Spleen (tissue), 11 donors: ENCODE data around the gene BAG1. TPM values are rescaled to one million over a fixed set of nuclear protein-coding genes. Genes with fewer than 3 reads are reported as not detected.

Source experiments
- DNase-seq: peaks from one replicate; pipeline ENCODE4 v3.0.0-alpha.2; 2020
- H3K27ac ChIP-seq, 8 donors: fragments of 200-600 bp; sonication (generic) in 7 of 8; 1 replicate in 4 of 8; 2 replicates in 4 of 8; pipeline versions ENCODE4 v1.5.0 to v1.8.0; 2016 to 2021; ENCODE audit warnings: inconsistent platforms in 4 of 8, mild to moderate bottlenecking in 4 of 8, moderate library complexity in 1 of 8
- H3K27me3 ChIP-seq, 7 donors: fragments of 200-600 bp; sonication (generic) in 6 of 7; replicated peaks in 1 of 7; 1 replicate in 4 of 7; 2 replicates in 3 of 7; pipeline versions ENCODE4 v1.5.0 to v1.8.0; 2016 to 2021; ENCODE audit warnings: inconsistent platforms in 3 of 7, mild to moderate bottlenecking in 1 of 7
- H3K36me3 ChIP-seq, 6 donors: fragments of 200-600 bp; sonication (generic) in 5 of 6; 1 replicate in 4 of 6; 2 replicates in 2 of 6; pipeline versions ENCODE4 v1.5.0 to v1.8.0; 2016 to 2021; ENCODE audit warnings: inconsistent platforms in 2 of 6
- H3K4me1 ChIP-seq, 6 donors: fragments of 200-600 bp; sonication (generic) in 5 of 6; 1 replicate in 3 of 6; 2 replicates in 3 of 6; pipeline versions ENCODE4 v1.5.0 to v1.8.0; 2016 to 2021; ENCODE audit warnings: inconsistent platforms in 3 of 6
- H3K4me3 ChIP-seq, 8 donors: fragments of 200-600 bp; sonication (generic) in 7 of 8; 1 replicate in 4 of 8; 2 replicates in 4 of 8; pipeline versions ENCODE4 v1.5.0 to v1.8.0; 2016 to 2021; ENCODE audit warnings: inconsistent platforms in 4 of 8, mild to moderate bottlenecking in 4 of 8, moderate library complexity in 2 of 8
- H3K9me3 ChIP-seq, 8 donors: fragments of 200-600 bp; sonication (generic) in 7 of 8; 1 replicate in 4 of 8; 2 replicates in 4 of 8; pipeline versions ENCODE4 v1.5.0 to v1.8.0; 2016 to 2021; ENCODE audit warnings: inconsistent platforms in 4 of 8
- CTCF ChIP-seq, 11 experiments: fragments of 200-600 bp in 7 of 11; fragments of 450-650 bp in 4 of 11; sonication (generic) in 4 of 11; IDR thresholded peaks in 8 of 11; conservative IDR thresholded peaks in 3 of 11; 1 replicate in 7 of 11; 2 replicates in 4 of 11; pipeline versions ENCODE4 v1.4.0 to v1.8.0; 2016 to 2021; ENCODE audit warnings: antibody characterized with exemption in 11 of 11, inconsistent platforms in 4 of 11, mild to moderate bottlenecking in 1 of 11
- POLR2A ChIP-seq, 3 donors: fragments of 450-650 bp; IDR thresholded peaks; one replicate each; pipeline ENCODE4 v1.5.1; 2017; ENCODE audit warnings: antibody characterized with exemption in 3 of 3, mild to moderate bottlenecking in 1 of 3
- POLR2AphosphoS5 ChIP-seq, 3 donors: sonication (generic); formaldehyde crosslinking; IDR thresholded peaks; one replicate each; pipeline ENCODE4 v1.5.1; 2017; ENCODE audit warnings: antibody characterized with exemption in 3 of 3
- WGBS, 5 donors: extraction: QIAGEN DNeasy Blood & Tissue Kit in 3 of 5; methylation state at CpG; one replicate each; pipeline versions ENCODE4 v1.1.5 to v1.1.7; 2013 to 2018; 5-methylcytosine and 5-hydroxymethylcytosine counted together
- intact Hi-C: fragments of 100-400 bp; cut with DNase I; formaldehyde crosslinking; loops from one replicate; pipeline ENCODE4 v1.15.0; 2023; ENCODE audit warnings: low total_unique reads
- polyA plus RNA-seq, 3 donors: library from polyadenylated mRNA; stranded (reverse); fragments of 200-250 nt; gene quantifications; one replicate each; pipeline ENCODE4 v1.2.1, GENCODE V29; 2013
- total RNA-seq, 7 donors: library from RNA; depleted of rRNA in 3 of 7; stranded (reverse); fragments of >200 nt in 3 of 7; fragmentation: NEBNext Ultra II Directional in 4 of 7; extraction: Animal tissue kit (Norgen Biotek cat#: 25700) in 4 of 7; gene quantifications; one replicate each; pipeline versions ENCODE4 v1.1.0 to v1.2.1, GENCODE V29; 2016 to 2021
- donor health status: healthy with polysubstance abuse.
- donor health status: DM: no; HTN: no; CAD: no; lungs with moderate emphysema.
- donor health status: DM: no; HTN: no; CAD: no.
- donor health status: Bipolar disorder and iron deficiency.
- donor health status: healthy.
- donor health status: DM: no; HTN: no; CAD: no.
- donor health status: DM: yes; HTN: yes; CAD: no.

The BAG1 gene
- total and polyA plus RNA-seq, 10 donors: 49.9 to 102 (median 70.9) TPM

GRCh38 chr9:33293782-33294181 is 29.3 kb upstream of the BAG1 start:
- no peaks in the 10 kb centered on the region for H3K9me3 ChIP-seq
- H3K4me3 ChIP-seq: no peak overlapping the region
- peak overlapping the region in 1 of 8 donors; percentile 98 for H3K27ac ChIP-seq
- 87 to 94% (median 90%) methylated on average over 2 of the region's 2 CpGs for WGBS, 5 donors
- H3K4me1 ChIP-seq: peaks cover 46 to 92% (median 88%) of the 10 kb centered on the region in 6 donors
- DNase-seq: no peak
- no peaks in the 10 kb centered on the region for H3K27me3 ChIP-seq
- TF ChIP-seq POLR2AphosphoS5 (IDR thresholded peaks at IDR 0.05) (no peak), CTCF (IDR thresholded peaks at IDR 0.05 in 8 of 11, conservative IDR thresholded peaks at IDR 0.05 in 3 of 11) (no peak), POLR2A (IDR thresholded peaks at IDR 0.05) (no peak)
- intact Hi-C loops: no loop called here
- H3K36me3 ChIP-seq: peaks cover 0 to 70% (median 31%) of the 10 kb centered on the region in 6 donors

- no peaks in the 10 kb centered on the region for H3K9me3 ChIP-seq
- H3K27me3 ChIP-seq: no peaks in the 10 kb centered on the region
- no peak for DNase-seq
- TF ChIP-seq CTCF (IDR thresholded peaks at IDR 0.05 in 8 of 11, conservative IDR thresholded peaks at IDR 0.05 in 3 of 11) (no peak), POLR2AphosphoS5 (IDR thresholded peaks at IDR 0.05) (no peak), POLR2A (IDR thresholded peaks at IDR 0.05) (no peak)
- intact Hi-C loops: no loop called here
- H3K4me1 ChIP-seq: peaks cover 31 to 88% (median 76%) of the 10 kb centered on the region in 6 donors
- WGBS, 5 donors: 69 to 88% (median 80%) methylated on average over 5 of the region's 5 CpGs
- H3K36me3 ChIP-seq: peaks cover 0 to 51% (median 19%) of the 10 kb centered on the region in 6 donors
- peak overlapping the region in 2 of 8 donors; percentile 69 to 75 for H3K4me3 ChIP-seq
- peak overlapping the region in 3 of 8 donors; percentile 96 to 98 (median 98) for H3K27ac ChIP-seq
Measured at GRCh38 chr9:33291901-33292300, 27.4 kb upstream of the BAG1 start.

DNA sequence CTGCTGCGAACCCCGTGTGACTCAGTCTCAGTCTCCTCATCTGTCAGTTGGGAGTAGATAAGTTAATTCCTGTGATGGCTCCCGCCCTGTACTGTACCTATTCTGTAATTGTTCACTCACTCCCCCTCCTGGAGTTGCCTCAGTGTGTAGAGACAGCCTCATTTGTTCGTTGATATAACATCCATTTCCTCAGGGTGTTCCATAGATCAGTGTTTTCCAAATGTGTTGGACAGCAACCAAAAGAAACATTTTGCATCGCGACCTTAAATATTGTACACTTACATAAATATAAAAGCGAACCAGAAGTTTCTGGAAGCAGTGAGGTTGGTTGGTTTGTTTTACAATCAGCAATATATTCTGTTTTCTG is 26.5 kb upstream of the BAG1 start:
- Histone ChIP-seq H3K9me3 (no peaks in the 10 kb centered on the region), H3K27ac (peak overlapping the region; percentile 96 to 100 (median 98)), H3K36me3 (peaks cover 0 to 43% (median 11%) of the 10 kb centered on the region in 6 donors), H3K27me3 (no peaks in the 10 kb centered on the region), H3K4me1 (peaks cover 26 to 88% (median 71%) of the 10 kb centered on the region in 6 donors), H3K4me3 (peak overlapping the region; percentile 61 to 92 (median 75))
- DNase-seq: no peak
- TF ChIP-seq POLR2A (IDR thresholded peaks at IDR 0.05) (no peak), POLR2AphosphoS5 (IDR thresholded peaks at IDR 0.05) (no peak), CTCF (IDR thresholded peaks at IDR 0.05 in 8 of 11, conservative IDR thresholded peaks at IDR 0.05 in 3 of 11) (no peak)
- intact Hi-C loops: no loop called here
- whole genome bisulfite sequencing, 5 donors: 22 to 29% (median 24%) methylated on average over 7 of the region's 7 CpGs

DNA sequence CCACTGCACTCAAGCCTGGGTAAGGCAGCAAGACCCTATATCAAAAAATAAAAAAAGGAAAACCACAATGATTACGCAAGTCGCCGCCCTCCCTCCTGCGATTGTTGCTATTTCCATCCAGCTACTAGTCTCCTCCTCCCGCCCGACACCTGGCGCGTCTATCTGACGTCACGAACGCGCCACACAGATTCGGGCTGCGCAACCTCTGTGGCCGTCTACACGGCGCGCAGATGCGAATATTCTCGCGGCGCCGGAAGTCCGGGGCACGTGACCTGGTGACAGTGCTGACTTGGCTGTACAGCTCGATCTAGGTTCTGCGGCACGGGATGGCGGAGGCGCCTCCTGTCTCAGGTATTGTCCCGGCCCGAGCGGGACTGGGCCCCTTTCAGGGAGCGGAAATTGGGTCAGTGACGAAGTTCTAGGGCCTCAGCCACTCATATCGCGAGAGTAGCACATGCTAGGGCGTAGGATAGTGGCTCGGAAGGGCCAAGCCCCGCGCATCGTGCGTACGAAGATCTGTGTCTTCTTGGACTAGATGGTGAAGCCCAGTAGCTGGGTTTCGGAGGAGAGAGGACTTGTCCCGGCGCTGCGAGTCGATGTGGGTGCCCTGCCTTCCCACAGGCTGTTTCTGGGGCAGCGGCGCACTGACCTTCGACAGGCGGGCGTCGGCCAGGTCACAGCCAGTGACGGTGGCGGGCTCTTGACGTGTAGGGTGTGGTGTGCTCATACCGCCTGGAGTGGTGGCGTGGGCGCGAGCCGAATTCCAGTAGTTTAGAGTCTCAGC is 25.9 kb upstream of the BAG1 start, which contains the start of gene NFX1:
Gene NFX1 (plus strand): TSS at position 270 of the 784 bp plus-strand sequence. CDS start 57 bp downstream, at position 327.
- H3K4me1 ChIP-seq: peaks cover 23 to 88% (median 65%) of the 10 kb centered on the region in 6 donors
- intact Hi-C loops: no loop called here
- TF ChIP-seq POLR2A (IDR thresholded peaks at IDR 0.05): peak; percentile 73 to 93 (median 93)
- peak; percentile 99 to 100 (median 99) for TF ChIP-seq POLR2AphosphoS5 (IDR thresholded peaks at IDR 0.05)
- TF ChIP-seq CTCF (IDR thresholded peaks at IDR 0.05 in 8 of 11, conservative IDR thresholded peaks at IDR 0.05 in 3 of 11): peak in 3 of 11 experiments; percentile 9 to 50 (median 23)
- H3K4me3 ChIP-seq: peak within 1 kb of the TSS; percentile 61 to 92 (median 75)
- peak within 1 kb of the TSS; percentile 96 to 100 (median 98) for H3K27ac ChIP-seq
- peaks cover 0 to 42% (median 8%) of the 10 kb centered on the region in 6 donors for H3K36me3 ChIP-seq
- WGBS, 5 donors: 0% methylated on average over 36 to 63 of the region's 63 CpGs
- DNase-seq: peak; percentile 100
- H3K27me3 ChIP-seq: no peaks in the 10 kb centered on the region
- H3K9me3 ChIP-seq: no peaks in the 10 kb centered on the region
